T-helper 2 cell treated with Interferon-gamma antibody and Interleukin-4, amounts not matched to agents 5 μg/mL and 100 μg/mL, for 36 hours (primary cell): Measurements from ENCODE around the gene EIPR1.

Experiments used
- DNase-seq: peaks from one replicate; pipeline ENCODE4 v3.0.0; 2021; ENCODE audit warnings: low spot score
- H3K27ac Mint-ChIP-seq: one replicate; pipeline ENCODE4 v1.8.0; 2021; ENCODE audit warnings: mild to moderate bottlenecking, mixed read lengths
- H3K27me3 Mint-ChIP-seq: one replicate; pipeline ENCODE4 v1.8.0; 2021; ENCODE audit warnings: low read depth, mixed read lengths
- H3K36me3 Mint-ChIP-seq: one replicate; pipeline ENCODE4 v1.8.0; 2021; ENCODE audit warnings: low read depth, mixed read lengths
- H3K4me1 Mint-ChIP-seq: one replicate; pipeline ENCODE4 v1.8.0; 2021; ENCODE audit warnings: low read depth, mixed read lengths
- H3K4me3 Mint-ChIP-seq: one replicate; pipeline ENCODE4 v1.8.0; 2022; ENCODE audit warnings: mild to moderate bottlenecking, moderate library complexity, mixed read lengths
- H3K9me3 Mint-ChIP-seq: one replicate; pipeline ENCODE4 v1.8.0; 2021; ENCODE audit warnings: mixed read lengths

EIPR1 gene

GRCh38 chr2:3334392-3335345 lies 42.9 kb downstream of the EIPR1 start:
- no peaks in the 10 kb centered on the region for H3K27me3 Mint-ChIP-seq
- peaks cover 61% of the 10 kb centered on the region for H3K36me3 Mint-ChIP-seq
- DNase-seq: no peak
- H3K4me1 Mint-ChIP-seq: no peaks in the 10 kb centered on the region
- no peak overlapping the region for H3K27ac Mint-ChIP-seq
- H3K4me3 Mint-ChIP-seq: no peak overlapping the region
- H3K9me3 Mint-ChIP-seq: peaks cover 7% of the 10 kb centered on the region

GRCh38 chr2:3332133-3332532 lies 45.5 kb downstream of the EIPR1 start:
- H3K27ac Mint-ChIP-seq: no peak overlapping the region
- no peak for DNase-seq
- peaks cover 7% of the 10 kb centered on the region for H3K9me3 Mint-ChIP-seq
- no peak overlapping the region for H3K4me3 Mint-ChIP-seq
- H3K4me1 Mint-ChIP-seq: no peaks in the 10 kb centered on the region
- no peaks in the 10 kb centered on the region for H3K27me3 Mint-ChIP-seq
- peaks cover 52% of the 10 kb centered on the region for H3K36me3 Mint-ChIP-seq

GRCh38 chr2:3329491-3329890 lies 48.1 kb downstream of the EIPR1 start:
- H3K27me3 Mint-ChIP-seq: no peaks in the 10 kb centered on the region
- peaks cover 7% of the 10 kb centered on the region for H3K9me3 Mint-ChIP-seq
- H3K4me1 Mint-ChIP-seq: no peaks in the 10 kb centered on the region
- H3K27ac Mint-ChIP-seq: peak overlapping the region; percentile 18
- H3K36me3 Mint-ChIP-seq: peaks cover 34% of the 10 kb centered on the region
- no peak for DNase-seq
- H3K4me3 Mint-ChIP-seq: no peak overlapping the region

- Mint-ChIP-seq H3K4me3 (no peak overlapping the region), H3K27ac (no peak overlapping the region), H3K27me3 (no peaks in the 10 kb centered on the region), H3K36me3 (peaks cover 15% of the 10 kb centered on the region), H3K4me1 (no peaks in the 10 kb centered on the region), H3K9me3 (peaks cover 7% of the 10 kb centered on the region)
- DNase-seq: no peak
Observed at GRCh38 chr2:3326871-3327270, 50.7 kb downstream of the EIPR1 start.

- H3K4me1 Mint-ChIP-seq: no peaks in the 10 kb centered on the region
- H3K27ac Mint-ChIP-seq: no peak overlapping the region
- peaks cover 7% of the 10 kb centered on the region for H3K9me3 Mint-ChIP-seq
- DNase-seq: no peak
- H3K36me3 Mint-ChIP-seq: peaks cover 15% of the 10 kb centered on the region
- H3K4me3 Mint-ChIP-seq: no peak overlapping the region
- no peaks in the 10 kb centered on the region for H3K27me3 Mint-ChIP-seq
Observed at GRCh38 chr2:3326182-3326537, 51.5 kb downstream of the EIPR1 start.

- DNase-seq: no peak
- H3K4me1 Mint-ChIP-seq: no peaks in the 10 kb centered on the region
- H3K27ac Mint-ChIP-seq: no peak overlapping the region
Observed at GRCh38 chr2:3325458-3326181, 52.0 kb downstream of the EIPR1 start.

GRCh38 chr2:3324404-3325281 lies 53.0 kb downstream of the EIPR1 start:
- no peak overlapping the region for H3K4me3 Mint-ChIP-seq
- H3K4me1 Mint-ChIP-seq: no peaks in the 10 kb centered on the region
- H3K27ac Mint-ChIP-seq: no peak overlapping the region
- no peak for DNase-seq
- H3K36me3 Mint-ChIP-seq: peaks cover 6% of the 10 kb centered on the region
- no peaks in the 10 kb centered on the region for H3K27me3 Mint-ChIP-seq
- H3K9me3 Mint-ChIP-seq: no peaks in the 10 kb centered on the region

More at GRCh38 chr2:3325458-3326181, 52.0 kb downstream of the EIPR1 start:
- H3K9me3 Mint-ChIP-seq: peaks cover 4% of the 10 kb centered on the region
- no peaks in the 10 kb centered on the region for H3K27me3 Mint-ChIP-seq
- H3K4me3 Mint-ChIP-seq: no peak overlapping the region
- peaks cover 11% of the 10 kb centered on the region for H3K36me3 Mint-ChIP-seq

GRCh38 chr2:3324036-3324386 lies 53.6 kb downstream of the EIPR1 start:
- no peak overlapping the region for H3K27ac Mint-ChIP-seq
- peaks cover 6% of the 10 kb centered on the region for H3K36me3 Mint-ChIP-seq
- DNase-seq: no peak
- H3K4me3 Mint-ChIP-seq: no peak overlapping the region
- H3K9me3 Mint-ChIP-seq: no peaks in the 10 kb centered on the region
- H3K27me3 Mint-ChIP-seq: no peaks in the 10 kb centered on the region
- H3K4me1 Mint-ChIP-seq: no peaks in the 10 kb centered on the region

- Mint-ChIP-seq H3K36me3 (peaks cover 10% of the 10 kb centered on the region), H3K27ac (no peak overlapping the region), H3K27me3 (no peaks in the 10 kb centered on the region), H3K4me1 (no peaks in the 10 kb centered on the region), H3K4me3 (no peak overlapping the region), H3K9me3 (no peaks in the 10 kb centered on the region)
- DNase-seq: no peak
Observed at GRCh38 chr2:3323360-3324035, 54.1 kb downstream of the EIPR1 start.

GRCh38 chr2:3322311-3322970 lies 55.2 kb downstream of the EIPR1 start:
- H3K27ac Mint-ChIP-seq: no peak overlapping the region
- H3K36me3 Mint-ChIP-seq: peaks cover 10% of the 10 kb centered on the region
- H3K4me1 Mint-ChIP-seq: no peaks in the 10 kb centered on the region
- H3K9me3 Mint-ChIP-seq: no peaks in the 10 kb centered on the region
- H3K27me3 Mint-ChIP-seq: no peaks in the 10 kb centered on the region
- DNase-seq: no peak
- no peak overlapping the region for H3K4me3 Mint-ChIP-seq

- Mint-ChIP-seq H3K9me3 (no peaks in the 10 kb centered on the region), H3K36me3 (peaks cover 10% of the 10 kb centered on the region), H3K4me1 (no peaks in the 10 kb centered on the region), H3K27ac (no peak overlapping the region), H3K4me3 (no peak overlapping the region), H3K27me3 (no peaks in the 10 kb centered on the region)
- DNase-seq: no peak
Observed at GRCh38 chr2:3321825-3322224, 55.8 kb downstream of the EIPR1 start.

GRCh38 chr2:3320910-3321605 lies 56.6 kb downstream of the EIPR1 start:
- Mint-ChIP-seq H3K9me3 (no peaks in the 10 kb centered on the region), H3K4me1 (no peaks in the 10 kb centered on the region), H3K27me3 (no peaks in the 10 kb centered on the region), H3K27ac (no peak overlapping the region), H3K4me3 (no peak overlapping the region), H3K36me3 (peaks cover 10% of the 10 kb centered on the region)
- DNase-seq: no peak
